GM10248 (cell line): ENCODE results near the gene KLHDC10.
"Not testable (repeated sequence)": the region's sequence is repeated elsewhere in the genome, so short reads cannot be mapped to it uniquely, and the experiment has no call there.

ENCODE experiments used
- CTCF ChIA-PET: fragments of 300-600 bp; sonication (Branson Sonifier 250); formaldehyde crosslinking; extraction: SDS; loops from one replicate; lab custom pipeline; 2021; ENCODE audit warnings: antibody characterized with exemption; lab: Yijun Ruan, JAX
- POLR2A ChIA-PET: fragments of 350-650 bp; sonication (Branson Sonifier 250); formaldehyde crosslinking; extraction: SDS; loops from one replicate; lab custom pipeline; 2020; ENCODE audit warnings: antibody characterized with exemption; lab: Yijun Ruan, JAX
- DNase-seq: peaks from one replicate; pipeline ENCODE4 v3.0.0; 2012; ENCODE audit errors: extremely low spot score
- TF ChIP-seq, protein P1 (sequence below): IDR thresholded peaks from 2 replicates; pipeline ENCODE4 v1.5.1; 2012; ENCODE audit warnings: mild to moderate bottlenecking, low read depth; ENCODE audit errors: extremely low read depth, missing control alignments, control extremely low read depth

KLHDC10 gene

DNA sequence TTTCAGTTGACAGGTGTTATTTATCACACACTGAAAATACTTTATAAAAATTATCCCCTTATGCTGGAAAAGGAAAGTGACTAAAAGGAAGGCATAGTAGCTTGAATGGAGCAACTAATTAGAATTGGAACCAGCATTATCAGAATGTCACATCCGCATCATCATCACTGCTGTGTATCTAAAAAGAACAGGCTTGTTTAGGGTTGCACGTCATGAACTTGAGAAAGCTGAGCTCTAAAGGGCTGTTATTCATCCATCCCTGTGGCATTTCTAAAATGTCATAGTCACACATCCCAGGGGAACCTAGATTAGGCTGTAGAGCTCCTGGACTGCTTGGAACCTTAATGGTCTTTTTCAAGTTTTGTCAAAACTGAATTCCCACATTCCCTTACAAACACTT is 54.4 kb downstream of the KLHDC10 start:
- DNase-seq = no peak
- CTCF ChIA-PET = interaction anchor here (1.5 kb wide), 1 partner anchor 12 kb away, joined by 3 read pairs; no protein-coding TSS in a partner anchor
- POLR2A ChIA-PET = no interaction called here
- TF ChIP-seq, protein P1, sequence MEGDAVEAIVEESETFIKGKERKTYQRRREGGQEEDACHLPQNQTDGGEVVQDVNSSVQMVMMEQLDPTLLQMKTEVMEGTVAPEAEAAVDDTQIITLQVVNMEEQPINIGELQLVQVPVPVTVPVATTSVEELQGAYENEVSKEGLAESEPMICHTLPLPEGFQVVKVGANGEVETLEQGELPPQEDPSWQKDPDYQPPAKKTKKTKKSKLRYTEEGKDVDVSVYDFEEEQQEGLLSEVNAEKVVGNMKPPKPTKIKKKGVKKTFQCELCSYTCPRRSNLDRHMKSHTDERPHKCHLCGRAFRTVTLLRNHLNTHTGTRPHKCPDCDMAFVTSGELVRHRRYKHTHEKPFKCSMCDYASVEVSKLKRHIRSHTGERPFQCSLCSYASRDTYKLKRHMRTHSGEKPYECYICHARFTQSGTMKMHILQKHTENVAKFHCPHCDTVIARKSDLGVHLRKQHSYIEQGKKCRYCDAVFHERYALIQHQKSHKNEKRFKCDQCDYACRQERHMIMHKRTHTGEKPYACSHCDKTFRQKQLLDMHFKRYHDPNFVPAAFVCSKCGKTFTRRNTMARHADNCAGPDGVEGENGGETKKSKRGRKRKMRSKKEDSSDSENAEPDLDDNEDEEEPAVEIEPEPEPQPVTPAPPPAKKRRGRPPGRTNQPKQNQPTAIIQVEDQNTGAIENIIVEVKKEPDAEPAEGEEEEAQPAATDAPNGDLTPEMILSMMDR = no peak

GRCh38 chr7:130126840-130127239 is 56.5 kb downstream of the KLHDC10 start:
- POLR2A ChIA-PET, DNase-seq: not testable (repeated sequence)
- CTCF ChIA-PET = interaction anchor here (2.4 kb wide), 1 partner anchor 9 kb away, joined by 6 read pairs; no protein-coding TSS in a partner anchor

DNA sequence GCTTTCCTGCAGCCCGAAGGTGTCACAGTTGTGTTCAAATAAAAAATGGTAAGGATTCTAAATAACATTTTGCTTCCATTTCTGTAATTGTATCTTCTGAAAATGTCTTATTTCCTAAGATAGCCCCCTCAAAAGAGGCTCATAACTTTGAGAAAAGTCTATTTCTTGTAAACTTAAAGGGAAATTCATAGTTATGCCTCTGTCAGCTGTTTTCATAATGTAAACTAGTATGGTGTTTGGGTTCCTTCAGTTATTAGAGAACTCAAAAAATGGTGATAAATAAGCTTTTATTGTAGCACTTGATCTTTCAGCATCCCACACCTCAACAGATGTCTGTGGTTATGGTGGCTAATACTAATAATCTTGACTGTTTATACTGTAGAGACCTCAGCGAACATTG is 57.1 kb downstream of the KLHDC10 start:
- DNase-seq = no peak
- TF ChIP-seq, protein P1 = no peak
- POLR2A ChIA-PET = no interaction called here
- CTCF ChIA-PET = interaction anchor here (2.4 kb wide), 1 partner anchor 10 kb away, joined by 6 read pairs; no protein-coding TSS in a partner anchor

DNA sequence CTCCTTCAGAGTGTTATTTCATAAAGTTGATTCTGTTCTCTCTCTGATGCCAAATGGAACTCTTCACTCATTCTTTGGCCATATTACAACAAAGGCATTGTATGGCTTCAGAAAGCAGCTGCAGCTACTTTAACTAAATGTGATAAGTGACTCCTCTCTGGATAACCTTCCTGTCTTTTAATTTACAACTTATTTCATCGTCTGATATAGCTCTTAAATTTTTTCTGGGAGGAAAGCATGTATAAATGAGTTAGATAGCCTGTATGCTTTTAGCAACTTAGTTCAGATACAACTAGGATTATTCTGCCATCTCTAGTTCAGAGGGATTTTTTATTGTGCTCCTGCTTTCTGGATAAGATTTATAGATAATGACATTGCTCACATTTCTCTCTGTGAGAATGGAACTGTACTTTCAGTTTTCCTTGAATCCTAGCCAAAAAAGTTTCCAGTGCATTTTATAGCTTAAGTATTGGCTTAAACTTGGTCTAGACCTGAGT is 57.5 kb downstream of the KLHDC10 start:
- ChIA-PET CTCF (interaction anchor here (2.4 kb wide), 1 partner anchor 10 kb away, joined by 6 read pairs; no protein-coding TSS in a partner anchor), POLR2A (no interaction called here)
- TF ChIP-seq, protein P1 = no peak
- DNase-seq = no peak

DNA sequence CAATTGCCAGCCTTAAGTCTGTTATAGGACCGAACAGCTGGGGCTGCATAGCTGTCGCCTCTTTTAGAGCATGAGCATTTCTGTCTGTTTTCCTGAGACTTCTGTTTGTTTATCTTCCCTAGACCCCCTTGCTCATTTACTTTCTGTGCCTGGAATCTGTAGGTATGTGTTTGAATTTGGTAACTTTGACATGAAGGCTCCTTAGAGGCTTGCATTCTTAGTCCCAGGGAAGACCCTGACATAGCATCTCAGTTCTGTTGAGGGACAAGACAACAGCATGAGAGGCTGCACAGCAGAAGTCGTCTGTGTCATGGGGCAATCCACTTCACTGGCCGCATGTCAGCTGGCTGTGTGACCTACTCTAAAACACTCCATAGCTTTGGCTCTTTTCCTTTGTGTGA is 58.7 kb downstream of the KLHDC10 start:
- DNase-seq = no peak
- TF ChIP-seq, protein P1 = no peak
- ChIA-PET CTCF (no interaction called here), POLR2A (no interaction called here)

DNA sequence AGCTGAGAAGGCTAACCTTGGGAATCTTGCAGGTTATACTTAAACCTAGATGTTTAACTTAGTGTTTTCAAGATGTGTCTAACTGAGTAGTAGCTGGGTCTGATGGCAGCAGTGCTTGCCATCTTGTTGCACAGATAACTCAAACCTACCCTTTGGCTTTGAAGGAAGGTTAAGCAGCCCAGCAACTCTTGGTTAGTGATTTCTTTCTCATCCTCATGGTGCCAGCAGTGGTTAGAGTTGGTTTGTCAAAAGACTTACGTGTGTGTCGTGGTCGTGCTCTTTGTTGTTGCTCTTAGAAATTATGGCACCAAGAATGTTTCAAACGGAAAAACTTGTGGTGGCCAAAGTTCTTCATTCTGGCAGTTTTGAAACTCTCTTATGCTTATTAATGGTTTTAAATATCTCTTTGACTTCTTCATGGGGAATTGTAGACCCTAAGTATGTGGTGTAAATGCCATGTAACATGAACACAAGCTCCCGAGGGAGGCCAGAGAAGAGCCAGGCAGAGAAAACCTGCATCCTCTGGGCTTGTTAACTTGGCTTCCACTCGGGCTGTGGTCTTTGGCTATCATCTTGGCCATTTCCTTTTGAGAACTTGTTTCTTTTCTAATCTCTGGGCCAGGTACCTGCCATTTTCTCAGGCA is 61.0 kb downstream of the KLHDC10 start:
- CTCF ChIA-PET = interaction anchor here (0.7 to 1.6 kb wide), 5 partner anchors 10 to 59 kb away, joined by 3 to 5 read pairs (median 3); no protein-coding TSS in a partner anchor
- TF ChIP-seq, protein P1 = no peak
- POLR2A ChIA-PET = no interaction called here
- no peak for DNase-seq
